Effector memory CD8-positive, alpha-beta T cell (primary cell): ENCODE measurements around the gene EPB41L2.
"Not testable (repeated sequence)": the region's sequence is repeated elsewhere in the genome, so short reads cannot be mapped to it uniquely, and the experiment has no call there.

Source experiments
- ATAC-seq: fragments of 150-1000 bp; cut with Tn5 transposase; replicated peaks from 2 replicates; pipeline ENCODE4 v1.10.0; 2021; ENCODE audit warnings: mild to moderate bottlenecking, moderate library complexity
- DNase-seq, 3 experiments: peaks; one replicate each; pipeline ENCODE4 v3.0.0; 2021
- H3K27ac Mint-ChIP-seq, 2 donors: one replicate each; pipeline ENCODE4 v1.8.0; 2022; ENCODE audit warnings: mild to moderate bottlenecking in 2 of 2, mixed read lengths in 2 of 2, moderate library complexity in 2 of 2
- H3K27me3 Mint-ChIP-seq, 2 donors: one replicate each; pipeline ENCODE4 v1.8.0; 2022; ENCODE audit warnings: mixed read lengths in 2 of 2
- H3K36me3 Mint-ChIP-seq: one replicate; pipeline ENCODE4 v1.8.0; 2022; ENCODE audit warnings: mild to moderate bottlenecking, moderate library complexity, mixed read lengths; ENCODE audit not compliant: insufficient read depth
- H3K4me1 Mint-ChIP-seq, 2 donors: one replicate each; pipeline ENCODE4 v1.8.0; 2022; ENCODE audit warnings: low read depth in 2 of 2, mixed read lengths in 2 of 2
- H3K4me3 Mint-ChIP-seq, 2 donors: one replicate each; pipeline ENCODE4 v1.8.0; 2022; ENCODE audit warnings: mild to moderate bottlenecking in 2 of 2, mixed read lengths in 2 of 2, moderate library complexity in 2 of 2
- H3K9me3 Mint-ChIP-seq, 2 donors: one replicate each; pipeline ENCODE4 v1.8.0; 2022; ENCODE audit warnings: mixed read lengths in 2 of 2

EPB41L2 gene

DNA sequence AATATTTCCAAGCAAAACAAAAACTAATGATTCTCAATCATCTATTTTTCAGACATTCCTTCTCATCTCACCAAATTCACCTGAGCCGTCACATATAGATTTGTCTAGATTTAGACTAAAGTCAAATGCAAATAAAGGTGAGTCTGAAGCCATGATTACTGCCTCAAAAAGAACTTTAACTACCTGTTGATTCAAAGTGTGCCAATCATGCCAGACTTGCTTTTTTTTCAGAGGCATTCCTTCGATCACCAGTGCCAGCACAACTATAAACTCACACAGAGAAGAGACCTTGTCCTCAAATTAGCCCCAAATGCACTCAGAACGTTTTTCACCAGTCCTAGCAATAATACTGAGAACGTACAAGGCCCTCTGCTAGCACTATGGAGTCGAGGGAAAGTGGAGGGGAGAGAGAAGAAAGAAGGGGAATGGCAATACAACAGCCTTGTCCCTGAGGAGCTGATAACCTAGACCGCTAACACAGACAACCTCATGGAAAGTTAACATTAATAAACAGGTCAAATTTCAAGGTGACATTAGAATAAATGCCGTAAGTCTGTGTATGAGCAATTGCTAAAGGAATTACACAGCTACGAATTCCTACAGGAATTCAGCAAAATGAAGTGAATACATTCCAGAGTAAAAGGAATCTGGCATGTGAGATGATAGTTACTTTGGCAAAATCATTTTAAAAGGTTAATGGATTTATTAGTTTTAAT lies 60.9 kb downstream of the EPB41L2 start:
- DNase-seq = no peak
- Mint-ChIP-seq H3K36me3 (no peaks in the 10 kb centered on the region), H3K27ac (no peak overlapping the region), H3K27me3 (peaks cover 0 to 12% of the 10 kb centered on the region in 2 donors), H3K4me1 (no peaks in the 10 kb centered on the region), H3K4me3 (no peak overlapping the region), H3K9me3 (peaks cover 4 to 8% of the 10 kb centered on the region in 2 donors)
- ATAC-seq = no peak

DNA sequence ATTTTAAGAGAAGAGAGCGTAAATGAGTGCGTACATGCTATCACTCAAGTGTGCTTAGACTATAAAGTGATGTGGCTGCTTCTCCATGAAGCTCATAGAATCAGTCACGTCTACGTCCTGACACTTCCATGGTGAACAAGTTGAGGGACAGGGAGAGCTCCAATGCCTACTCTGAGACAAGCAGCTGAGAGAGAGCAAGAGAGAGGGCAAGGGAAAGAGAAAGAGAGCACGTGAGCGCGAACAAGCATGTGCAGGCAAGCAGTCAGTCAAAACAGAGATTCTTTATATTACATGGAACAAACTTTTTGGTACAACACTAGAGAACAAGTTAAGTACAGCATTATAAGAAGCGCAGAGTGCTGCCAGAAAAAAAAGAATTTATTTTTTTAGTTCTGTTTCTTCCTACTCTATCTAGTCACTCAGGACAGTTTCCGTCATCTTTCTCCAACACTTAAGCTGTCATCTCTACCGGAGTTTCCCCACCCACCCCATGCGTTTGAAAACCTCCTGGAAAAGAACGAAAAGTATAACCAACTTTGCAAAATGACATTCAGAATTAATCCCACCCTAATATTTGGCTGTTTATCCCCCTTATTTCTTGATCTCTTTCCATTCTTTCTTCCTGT lies 61.8 kb downstream of the EPB41L2 start:
- H3K4me1 Mint-ChIP-seq = no peaks in the 10 kb centered on the region
- ATAC-seq (no peak), DNase-seq (no peak)
- H3K27me3 Mint-ChIP-seq = peaks cover 0 to 7% of the 10 kb centered on the region in 2 donors
- H3K36me3 Mint-ChIP-seq = no peaks in the 10 kb centered on the region
- H3K27ac Mint-ChIP-seq = no peak overlapping the region
- no peaks in the 10 kb centered on the region for H3K9me3 Mint-ChIP-seq
- H3K4me3 Mint-ChIP-seq = no peak overlapping the region

DNA sequence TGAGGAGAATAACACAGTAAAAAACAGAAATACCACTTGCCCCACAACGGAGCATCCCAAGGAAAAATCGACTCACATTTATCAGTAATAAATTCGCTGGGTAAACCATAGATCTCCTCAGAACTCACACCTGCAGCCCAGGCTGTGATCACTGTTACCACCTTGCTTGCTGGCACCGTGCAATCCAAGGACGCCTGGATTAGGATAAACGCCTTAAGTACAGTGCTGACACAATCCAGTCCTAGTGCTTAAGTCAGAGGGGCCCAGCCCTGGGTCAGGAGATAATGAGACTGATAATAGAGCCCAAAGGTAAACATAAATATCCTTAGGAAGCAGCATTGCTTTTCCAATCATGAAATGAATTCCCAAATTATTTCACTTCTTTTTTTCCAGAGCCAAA lies 62.5 kb downstream of the EPB41L2 start:
- Mint-ChIP-seq H3K4me3 (no peak overlapping the region), H3K9me3 (no peaks in the 10 kb centered on the region), H3K4me1 (no peaks in the 10 kb centered on the region), H3K27ac (no peak overlapping the region), H3K27me3 (peaks cover 0 to 7% of the 10 kb centered on the region in 2 donors), H3K36me3 (no peaks in the 10 kb centered on the region)
- DNase-seq (no peak), ATAC-seq (no peak)

DNA sequence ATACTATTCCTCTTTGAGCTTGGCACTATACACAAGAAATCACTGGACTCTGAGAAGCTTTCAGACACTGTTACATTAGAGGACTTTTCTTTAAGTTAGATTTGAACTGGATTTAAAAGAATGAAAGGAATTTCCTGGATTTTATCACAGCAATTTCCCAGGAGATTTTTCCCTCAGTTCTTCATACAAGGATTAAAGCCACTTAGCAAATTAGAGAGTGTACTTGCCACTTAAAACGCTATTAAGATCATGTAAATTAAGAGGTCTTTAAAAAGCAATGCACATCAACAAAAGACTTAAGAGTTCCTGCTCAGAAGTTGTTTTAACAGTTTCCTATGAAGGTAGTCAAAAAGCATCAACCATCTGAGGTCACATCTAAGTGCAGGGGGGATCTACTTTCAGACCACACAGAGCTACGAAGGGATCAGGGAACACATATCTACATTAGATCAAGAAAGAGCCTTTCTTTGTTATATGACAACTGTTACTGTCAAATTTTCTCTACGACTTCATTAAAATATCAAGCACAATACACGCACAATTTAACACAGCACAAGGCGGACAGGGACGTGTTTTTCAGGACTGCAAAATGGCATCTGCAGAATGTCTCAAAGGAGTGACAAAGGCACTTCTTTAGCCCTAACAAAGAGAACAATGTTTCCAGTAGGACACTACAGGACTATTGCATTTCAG lies 65.8 kb downstream of the EPB41L2 start:
- ATAC-seq = no peak
- H3K36me3 Mint-ChIP-seq = no peaks in the 10 kb centered on the region
- peaks cover 0 to 7% of the 10 kb centered on the region in 2 donors for H3K27me3 Mint-ChIP-seq
- H3K4me1 Mint-ChIP-seq = no peaks in the 10 kb centered on the region
- no peak for DNase-seq
- no peaks in the 10 kb centered on the region for H3K9me3 Mint-ChIP-seq
- H3K27ac Mint-ChIP-seq = no peak overlapping the region
- no peak overlapping the region for H3K4me3 Mint-ChIP-seq

DNA sequence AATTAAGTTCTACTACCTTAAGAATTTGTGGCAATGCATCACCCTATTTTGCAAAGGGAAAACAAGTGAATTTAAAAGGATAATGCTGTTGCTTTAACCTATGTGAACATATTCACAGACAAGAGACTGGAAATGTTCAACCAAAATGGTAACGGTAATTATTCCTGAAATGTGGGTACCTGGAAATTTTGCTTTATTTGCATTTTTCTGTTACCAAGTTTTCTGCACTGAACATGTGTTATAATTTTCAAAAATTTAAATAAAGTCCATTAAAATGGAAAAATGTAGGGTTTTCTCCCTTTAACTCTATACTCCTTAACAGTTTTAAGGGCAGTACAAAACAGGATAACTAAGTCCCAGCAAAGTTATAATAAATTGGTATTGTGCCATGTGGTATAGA lies 66.4 kb downstream of the EPB41L2 start:
- no peak for ATAC-seq

DNA sequence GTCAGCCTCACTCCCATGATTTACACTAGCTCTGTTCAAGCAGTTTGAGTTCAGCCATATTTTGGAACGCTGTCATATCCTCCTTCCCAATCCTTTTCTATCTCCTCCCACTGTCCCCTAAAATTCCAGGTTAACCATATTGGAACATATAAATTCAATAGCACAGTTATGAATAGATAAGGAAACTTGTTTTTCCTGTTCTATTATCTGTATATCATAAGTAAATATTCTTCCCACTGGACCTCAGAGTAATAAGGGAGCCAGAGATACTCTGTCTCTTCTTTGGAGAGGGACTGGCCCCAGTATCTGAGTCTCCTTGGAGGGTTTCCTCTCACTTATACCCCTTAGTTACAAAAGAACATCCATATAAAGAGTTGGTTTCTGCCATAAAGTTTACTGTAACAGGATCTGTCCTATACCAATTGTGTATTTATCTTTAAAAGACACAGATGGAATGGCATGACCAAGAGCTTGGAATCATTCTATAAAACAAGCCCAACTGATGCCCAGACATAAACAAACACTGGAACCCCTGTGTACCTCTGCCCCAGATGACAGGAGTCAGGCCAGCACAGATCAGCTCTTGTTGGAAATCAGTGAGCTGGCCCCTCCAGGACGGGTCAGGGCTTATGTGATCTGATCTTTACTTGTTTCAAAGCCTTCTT lies 67.1 kb downstream of the EPB41L2 start:
- Mint-ChIP-seq H3K36me3 (no peaks in the 10 kb centered on the region), H3K4me3 (no peak overlapping the region), H3K9me3 (no peaks in the 10 kb centered on the region), H3K4me1 (no peaks in the 10 kb centered on the region), H3K27ac (no peak overlapping the region), H3K27me3 (no peaks in the 10 kb centered on the region)
- no peak for ATAC-seq
- no peak for DNase-seq

More for the DNA sequence above, 66.4 kb downstream of the EPB41L2 start:
- no peak for DNase-seq
- Mint-ChIP-seq H3K27me3 (peaks cover 0 to 2% of the 10 kb centered on the region in 2 donors), H3K27ac (no peak overlapping the region), H3K9me3 (no peaks in the 10 kb centered on the region), H3K36me3 (no peaks in the 10 kb centered on the region), H3K4me3 (no peak overlapping the region), H3K4me1 (no peaks in the 10 kb centered on the region)

DNA sequence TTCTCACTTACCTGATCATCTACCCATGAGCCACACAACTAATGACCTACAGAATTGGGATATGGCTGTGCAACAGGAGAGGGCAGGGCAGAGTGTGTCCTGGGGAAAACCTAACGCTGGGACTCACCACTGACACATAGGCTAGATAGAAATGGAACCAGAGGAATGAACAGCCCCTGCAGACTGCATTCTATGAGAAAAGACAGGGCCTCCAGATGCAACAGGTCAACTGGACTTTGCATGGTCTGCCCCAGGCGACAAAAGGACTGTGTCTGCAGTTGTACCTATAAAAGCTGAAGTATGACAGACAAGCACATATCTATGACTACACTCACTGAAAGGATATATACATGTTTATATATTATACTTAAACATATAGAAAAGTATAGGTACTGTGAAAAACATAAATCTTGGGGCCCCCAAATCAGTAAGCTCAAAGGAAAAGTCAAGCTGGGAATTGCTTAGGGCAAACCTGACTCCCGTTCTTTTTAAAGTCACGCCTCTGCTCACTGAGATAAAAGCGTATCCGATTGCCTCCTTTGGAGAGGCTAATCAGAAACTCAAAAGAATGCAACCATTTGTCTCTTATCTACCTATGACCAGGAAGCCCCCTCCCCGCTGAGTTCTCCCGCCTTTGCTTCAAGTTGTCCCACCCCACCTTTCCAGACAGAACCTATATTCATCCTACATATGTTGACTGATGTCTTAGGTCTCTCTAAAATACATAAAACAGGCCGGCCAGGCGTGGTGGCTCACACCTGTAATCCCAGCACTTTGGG lies 68.5 kb downstream of the EPB41L2 start:
- no peak for ATAC-seq
- Mint-ChIP-seq H3K27ac (no peak overlapping the region), H3K9me3 (no peaks in the 10 kb centered on the region), H3K27me3 (no peaks in the 10 kb centered on the region), H3K36me3 (no peaks in the 10 kb centered on the region), H3K4me1 (no peaks in the 10 kb centered on the region), H3K4me3 (no peak overlapping the region)
- DNase-seq = no peak

DNA sequence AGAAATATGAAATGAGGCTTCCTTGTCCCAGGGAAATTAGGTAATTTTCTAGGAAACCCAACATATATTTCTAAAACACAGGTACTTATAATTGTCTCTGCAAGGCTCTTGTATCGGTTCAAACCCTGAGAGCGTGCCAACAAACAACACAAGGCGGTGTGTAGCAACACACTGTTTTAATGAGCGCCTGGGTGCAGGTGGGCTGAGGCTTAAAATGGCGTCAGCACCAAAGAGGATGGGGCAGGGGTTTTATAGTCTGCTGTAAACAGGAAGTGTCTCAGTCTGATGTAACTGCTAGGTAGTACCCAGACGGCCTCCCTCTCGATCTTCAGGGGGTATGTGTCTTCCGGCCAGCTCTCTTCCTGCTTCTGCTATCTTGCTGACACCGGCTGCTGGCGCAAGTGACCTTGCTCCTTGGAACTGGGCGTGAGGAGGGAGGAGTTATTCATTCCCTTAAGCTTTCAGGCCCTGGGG lies 69.7 kb downstream of the EPB41L2 start:
- Mint-ChIP-seq H3K36me3 (no peaks in the 10 kb centered on the region), H3K9me3 (no peaks in the 10 kb centered on the region), H3K27me3 (no peaks in the 10 kb centered on the region), H3K4me3 (no peak overlapping the region), H3K4me1 (no peaks in the 10 kb centered on the region), H3K27ac (no peak overlapping the region)
- no peak for ATAC-seq
- DNase-seq = no peak

DNA sequence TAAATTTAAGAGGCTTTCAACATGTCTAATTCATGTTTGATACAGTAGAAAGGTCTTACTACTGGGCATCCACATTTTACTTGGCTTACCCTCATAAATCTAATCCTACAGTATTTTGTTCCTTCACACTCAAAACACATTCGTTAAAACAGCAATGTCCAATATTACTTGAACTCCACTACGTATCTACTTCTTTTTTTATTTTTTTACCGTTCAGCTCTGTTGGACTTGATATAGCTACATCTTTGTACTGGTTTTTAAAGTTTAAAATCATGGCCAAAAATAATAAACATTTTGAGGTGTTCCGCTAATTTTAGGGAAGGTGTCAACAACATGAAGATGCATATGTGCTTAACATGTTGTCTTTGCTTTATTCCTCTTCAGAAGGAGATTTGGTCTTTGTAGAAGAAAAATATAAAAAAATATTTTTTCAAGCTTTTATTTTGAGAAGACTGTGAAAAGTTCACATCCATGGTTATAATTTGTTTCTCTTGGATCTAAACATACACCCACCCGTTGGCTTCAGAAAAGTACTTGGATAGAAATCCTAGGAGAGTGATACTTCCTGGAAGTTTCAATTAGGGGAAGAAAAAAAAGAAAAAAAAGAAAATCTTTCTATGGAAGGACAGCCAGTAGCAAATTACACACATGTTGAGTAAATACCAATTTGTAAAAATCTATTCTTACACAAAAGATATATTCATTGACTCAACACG lies 71.5 kb downstream of the EPB41L2 start:
- ATAC-seq (no peak), DNase-seq (no peak)
- Mint-ChIP-seq H3K4me3 (no peak overlapping the region), H3K9me3 (no peaks in the 10 kb centered on the region), H3K27ac (no peak overlapping the region), H3K36me3 (no peaks in the 10 kb centered on the region), H3K4me1 (no peaks in the 10 kb centered on the region), H3K27me3 (no peaks in the 10 kb centered on the region)

DNA sequence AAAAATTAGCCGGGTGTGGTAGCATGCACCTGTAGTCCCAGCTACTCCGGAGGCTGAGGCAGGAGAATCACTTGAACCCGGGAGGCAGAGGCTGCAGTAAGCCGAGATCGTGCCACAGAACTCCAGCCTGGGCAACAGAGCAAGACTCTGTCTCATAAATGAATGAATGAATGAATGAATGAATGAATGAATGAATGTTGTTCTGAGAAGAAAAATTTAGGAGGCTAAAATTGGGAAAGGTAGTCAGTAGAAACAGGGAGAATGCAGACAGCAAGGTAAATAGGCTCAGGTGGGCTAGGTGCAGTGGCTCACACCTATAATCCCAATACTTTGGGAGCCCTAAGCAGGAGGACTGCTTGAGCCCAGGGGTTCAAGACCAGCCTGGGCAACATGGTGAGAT lies 75.5 kb downstream of the EPB41L2 start:
- H3K4me3 Mint-ChIP-seq, H3K27me3 Mint-ChIP-seq, H3K27ac Mint-ChIP-seq, H3K36me3 Mint-ChIP-seq, ATAC-seq, H3K9me3 Mint-ChIP-seq, H3K4me1 Mint-ChIP-seq, DNase-seq: not testable (repeated sequence)

DNA sequence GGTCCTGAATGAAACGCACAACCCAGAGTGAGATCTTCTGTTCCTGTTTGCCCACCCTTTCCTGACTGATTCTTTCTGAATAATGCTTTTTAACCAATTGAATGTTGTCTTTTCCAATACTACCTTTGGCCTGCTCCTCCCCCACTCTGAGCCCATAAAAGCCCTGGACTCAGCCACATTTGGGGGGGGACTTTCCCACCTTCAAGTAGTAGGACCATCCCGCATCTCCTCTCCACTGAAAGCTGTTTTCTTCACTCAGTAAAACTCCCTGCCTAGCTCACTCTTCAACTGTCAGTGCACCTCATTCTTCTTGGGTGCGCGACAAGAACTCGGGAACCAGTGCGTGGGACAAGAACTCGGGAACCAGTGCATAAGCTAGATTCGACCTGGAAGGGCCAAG lies 77.9 kb downstream of the EPB41L2 start:
- H3K9me3 Mint-ChIP-seq = no peaks in the 10 kb centered on the region
- no peaks in the 10 kb centered on the region for H3K36me3 Mint-ChIP-seq
- H3K27me3 Mint-ChIP-seq = peaks cover 0 to 3% of the 10 kb centered on the region in 2 donors
- H3K4me1 Mint-ChIP-seq = no peaks in the 10 kb centered on the region
- DNase-seq (no peak), ATAC-seq (no peak)
- H3K27ac Mint-ChIP-seq = no peak overlapping the region
- H3K4me3 Mint-ChIP-seq = no peak overlapping the region

DNA sequence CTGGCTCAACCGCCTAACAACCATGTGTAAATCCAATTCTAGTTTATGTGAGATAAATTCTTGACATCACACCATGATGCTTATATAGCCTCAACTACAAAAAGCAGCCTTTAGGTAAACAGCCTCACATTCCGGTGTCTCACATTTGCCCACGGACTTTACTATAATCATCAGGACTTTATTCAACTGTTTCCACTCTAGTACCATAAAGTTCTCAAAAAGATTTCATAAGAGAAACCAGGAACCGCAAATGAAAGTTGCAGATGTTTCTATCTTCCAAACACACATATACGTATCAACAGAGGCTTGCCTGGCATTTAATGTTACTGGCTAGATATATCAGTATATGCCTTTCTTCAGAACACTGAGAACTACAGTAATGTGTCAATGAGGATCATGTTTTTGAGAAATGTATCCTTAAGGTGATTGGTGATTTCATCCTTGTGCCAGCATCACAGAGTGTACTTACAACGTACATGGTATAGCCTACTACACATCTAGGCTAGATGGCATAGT lies 80.0 kb downstream of the EPB41L2 start:
- no peaks in the 10 kb centered on the region for H3K9me3 Mint-ChIP-seq
- H3K4me3 Mint-ChIP-seq = no peak overlapping the region
- no peak for DNase-seq
- ATAC-seq = no peak
- peaks cover 0 to 19% of the 10 kb centered on the region in 2 donors for H3K27me3 Mint-ChIP-seq
- H3K36me3 Mint-ChIP-seq = no peaks in the 10 kb centered on the region
- no peak overlapping the region for H3K27ac Mint-ChIP-seq
- no peaks in the 10 kb centered on the region for H3K4me1 Mint-ChIP-seq
